SK-N-SH (cell line): ENCODE results near the gene C9orf50. TPM values are rescaled to one million over a fixed set of nuclear protein-coding genes. Genes with fewer than 3 reads are reported as not detected.
A peak's percentile ranks its signal among the peaks of the same experiment; 100 is the strongest.

Source experiments
- CTCF ChIA-PET: fragments of 300-600, 350-600 bp; formaldehyde crosslinking; extraction: SDS; loops from one replicate; lab custom pipeline; 2021; lab: Yijun Ruan, JAX
- POLR2A ChIA-PET: fragments of 350-600 bp; sonication (Branson Sonifier 250); formaldehyde crosslinking; extraction: SDS; loops from one replicate; lab custom pipeline; 2020; ENCODE audit warnings: antibody characterized with exemption, inconsistent platforms; lab: Yijun Ruan, JAX
- DNase-seq: peaks from one replicate; pipeline ENCODE4 v3.0.0; 2012
- H2AFZ ChIP-seq: fragments of 200-600 bp; sonication (generic); 2 replicates; pipeline ENCODE4 v1.8.1; 2016; ENCODE audit warnings: antibody characterized with exemption, mild to moderate bottlenecking, low read depth
- H3F3A ChIP-seq: fragments of 200-600 bp; sonication (generic); replicated peaks from 2 replicates; pipeline ENCODE3; 2016; ENCODE audit warnings: antibody characterized with exemption, mild to moderate bottlenecking; ENCODE audit not compliant: insufficient read depth
- H3K27ac ChIP-seq, 2 experiments: fragments of 200-500 bp in 1 of 2; fragments of 200-600 bp in 1 of 2; sonication (Bioruptor generic) in 1 of 2; sonication (generic), shearing (Covaris generic) in 1 of 2; 2 replicates each; pipeline versions ENCODE4 v1.5.1 to v1.6.1; 2014 to 2016; ENCODE audit warnings: low read depth in 2 of 2, inconsistent platforms in 1 of 2, low read length in 1 of 2, mild to moderate bottlenecking in 1 of 2, mixed read lengths in 1 of 2
- H3K27me3 ChIP-seq: fragments of 200-600 bp; sonication (generic), shearing (Covaris generic); 2 replicates; pipeline ENCODE4 v1.6.1; 2016; ENCODE audit warnings: mixed run types; ENCODE audit not compliant: insufficient read depth
- H3K36me3 ChIP-seq, 2 experiments: fragments of 200-500 bp in 1 of 2; fragments of 200-600 bp in 1 of 2; sonication (Bioruptor generic) in 1 of 2; sonication (generic) in 1 of 2; replicated peaks in 1 of 2; 2 replicates each; pipeline versions ENCODE3 to v1.5.1; 2014 to 2016; ENCODE audit warnings: low read length in 1 of 2, mild to moderate bottlenecking in 1 of 2; ENCODE audit not compliant: insufficient read depth in 2 of 2, control insufficient read depth in 1 of 2
- H3K4me1 ChIP-seq, 2 experiments: fragments of 200-500 bp in 1 of 2; fragments of 200-600 bp in 1 of 2; sonication (Bioruptor generic) in 1 of 2; sonication (generic), shearing (Covaris generic) in 1 of 2; 2 replicates each; pipeline versions ENCODE4 v1.5.1 to v1.6.1; 2014 to 2016; ENCODE audit warnings: low read depth in 1 of 2, low read length in 1 of 2, mixed run types in 1 of 2; ENCODE audit not compliant: insufficient read depth in 2 of 2, control insufficient read depth in 1 of 2
- H3K4me2 ChIP-seq: fragments of 200-600 bp; sonication (generic), shearing (Covaris generic); 2 replicates; pipeline ENCODE4 v1.6.1; 2017; ENCODE audit warnings: mixed run types
- H3K4me3 ChIP-seq, 2 experiments: fragments of 200-500 bp in 1 of 2; fragments of 200-600 bp in 1 of 2; sonication (Bioruptor generic) in 1 of 2; sonication (generic), shearing (Covaris generic) in 1 of 2; 2 replicates each; pipeline versions ENCODE4 v1.5.1 to v1.8.1; 2014 to 2016; ENCODE audit warnings: low read depth in 2 of 2, inconsistent platforms in 1 of 2, low read length in 1 of 2, mild to moderate bottlenecking in 1 of 2, mixed read lengths in 1 of 2, moderate library complexity in 1 of 2
- H3K79me2 ChIP-seq: fragments of 200-600 bp; sonication (generic); 2 replicates; pipeline ENCODE4 v1.8.1; 2017; ENCODE audit warnings: mild to moderate bottlenecking; ENCODE audit not compliant: insufficient read depth
- H3K9ac ChIP-seq: fragments of 200-600 bp; sonication (generic); 2 replicates; pipeline ENCODE4 v1.6.1; 2017; ENCODE audit warnings: mixed run types
- H3K9me2 ChIP-seq: fragments of 200-600 bp; sonication (generic); 2 replicates; pipeline ENCODE4 v1.6.1; 2017; ENCODE audit warnings: mixed run types
- H3K9me3 ChIP-seq: fragments of 200-600 bp; sonication (generic); 2 replicates; pipeline ENCODE4 v1.6.1; 2017; ENCODE audit warnings: mixed run types, mild to moderate bottlenecking, moderate library complexity
- H4K20me1 ChIP-seq: fragments of 200-600 bp; sonication (generic); 2 replicates; pipeline ENCODE4 v1.6.1; 2017; ENCODE audit warnings: mild to moderate bottlenecking, mixed run types; ENCODE audit not compliant: insufficient read depth
- EZH2phosphoT487 ChIP-seq: fragments of 200-600 bp; sonication (generic); IDR thresholded peaks from 2 replicates; pipeline ENCODE4 v1.6.1; 2017; ENCODE audit warnings: low read depth, mixed run types, mild to moderate bottlenecking, antibody characterized with exemption, moderate library complexity, borderline replicate concordance
- FOXJ3 ChIP-seq: sonication (generic); formaldehyde crosslinking; IDR thresholded peaks from 2 replicates; pipeline ENCODE4 v1.5.1; 2020; ENCODE audit warnings: mild to moderate bottlenecking, missing genetic modification reagents
- GATA2 ChIP-seq: sonication (generic); formaldehyde crosslinking; IDR thresholded peaks from 2 replicates; pipeline ENCODE4 v1.5.0; 2020; ENCODE audit warnings: mild to moderate bottlenecking, missing genetic modification reagents
- MXI1 ChIP-seq: IDR thresholded peaks from 2 replicates; pipeline ENCODE4 v1.6.1; 2012; ENCODE audit warnings: mild to moderate bottlenecking, low read depth, low read length, improper control_type of control experiment
- POLR2AphosphoS5 ChIP-seq: IDR thresholded peaks from 2 replicates; pipeline ENCODE4 v1.6.1; 2012; ENCODE audit warnings: low read depth, low read length
- RAD21 ChIP-seq: IDR thresholded peaks from 2 replicates; pipeline ENCODE4 v1.6.1; 2012; ENCODE audit warnings: mild to moderate bottlenecking, low read length
- SIN3A ChIP-seq: IDR thresholded peaks from 2 replicates; pipeline ENCODE4 v1.6.1; 2012; ENCODE audit warnings: low read depth, mild to moderate bottlenecking, low read length, moderate library complexity, borderline replicate concordance
- TAF1 ChIP-seq: IDR thresholded peaks from 2 replicates; pipeline ENCODE4 v1.6.1; 2012; ENCODE audit warnings: low read depth, mild to moderate bottlenecking, low read length, moderate library complexity, borderline replicate concordance
- WGBS: methylation state at CpG from one replicate; pipeline ENCODE4 v1.1.6; 2017; ENCODE audit warnings: low lambda C conversion rate; 5-methylcytosine and 5-hydroxymethylcytosine counted together
- polyA plus RNA-seq, 3 experiments: library from polyadenylated mRNA; depleted of rRNA; stranded (reverse); fragments of >200 nt; gene quantifications; 2 replicates each; pipeline ENCODE4 v1.2.3, GENCODE V29; 2012

The C9orf50 gene
- 0.24 and 0.30 TPM in 2 replicates for polyA plus RNA-seq (2012; rRNA removed)
- polyA plus RNA-seq (2012; cell fraction: cytosol; rRNA removed) = 0.17 and 0.34 TPM in 2 replicates
- 1.0 and 1.2 TPM in 2 replicates for polyA plus RNA-seq (2012; cell fraction: nucleus; rRNA removed)

DNA sequence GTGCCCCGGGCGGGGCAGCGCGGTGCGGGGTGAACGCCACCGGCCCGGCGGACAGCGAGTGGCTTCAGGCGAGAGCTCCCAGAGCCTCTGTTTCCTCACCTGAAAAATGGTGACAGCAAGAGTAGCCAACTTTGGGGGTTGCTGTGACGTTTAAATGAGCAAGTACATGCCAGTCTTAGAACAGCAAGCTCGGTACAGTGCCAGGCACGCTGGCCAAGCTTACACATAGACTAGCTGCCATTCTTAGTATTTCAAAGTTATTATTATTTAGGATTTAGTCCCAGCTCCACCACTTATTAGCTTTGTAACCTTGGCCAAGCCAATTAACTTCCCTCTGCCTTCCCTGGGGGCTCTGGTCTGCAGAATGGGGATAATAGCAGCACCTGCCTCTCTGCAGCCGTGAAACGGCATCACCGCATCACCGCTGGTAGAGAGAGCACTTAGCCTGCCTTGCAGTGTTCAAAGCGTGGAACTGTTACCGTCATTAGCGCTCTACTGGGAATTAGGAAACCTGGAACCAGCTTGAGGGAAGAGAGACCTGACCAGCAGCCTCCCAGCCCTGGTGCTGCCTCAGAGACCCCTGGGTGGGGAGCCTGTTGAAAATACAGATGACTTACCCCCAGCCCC, at the start of gene C9orf50:
Gene C9orf50 (minus strand): TSS at position 433 of the 627 bp plus-strand sequence. CDS start 527 bp downstream, outside the sequence.
- Histone ChIP-seq H3F3A (peaks cover 6% of the 10 kb centered on the region), H4K20me1 (no peaks in the 10 kb centered on the region), H3K27ac (peak within 1 kb of the TSS in 1 of 2 experiments; percentile 60; a peak in 1 of 4 replicates), H3K9ac (peak within 1 kb of the TSS; percentile 61; the same call in 1 of the 2 replicates), H3K9me3 (no peaks in the 10 kb centered on the region), H3K9me2 (no peaks in the 10 kb centered on the region), H3K27me3 (no peaks in the 10 kb centered on the region), H3K4me2 (peak within 1 kb of the TSS; percentile 91), H3K4me1 (peaks cover 0 to 12% of the 10 kb centered on the region in 2 experiments; a peak in 1 of 4 replicates), H3K36me3 (no peaks in the 10 kb centered on the region), H2AFZ (peak within 1 kb of the TSS; percentile 75; the same call in 1 of the 2 replicates), H3K79me2 (peaks cover 3% of the 10 kb centered on the region; the same call in 1 of the 2 replicates), H3K4me3 (peak within 1 kb of the TSS; percentile 53 to 57)
- no peak for DNase-seq
- TF ChIP-seq EZH2phosphoT487 = no peak
- no peak for TF ChIP-seq RAD21
- no peak for TF ChIP-seq FOXJ3
- no peak for TF ChIP-seq TAF1
- POLR2A ChIA-PET = interaction anchor here (0.8 to 1.8 kb wide), 4 partner anchors 10 to 442 kb away, joined by 3 to 6 read pairs (median 4); partner anchors contain the start of gene IER5L
- CTCF ChIA-PET = interaction anchor here (0.9 to 12.8 kb wide), 23 partner anchors 8 to 499 kb away, joined by 3 to 212 read pairs (median 4); partner anchors contain the start of gene ASB6
- WGBS = 53% methylated on average over 18 of the region's 21 CpGs

- no peaks in the 10 kb centered on the region for H3K36me3 ChIP-seq
- H3K79me2 ChIP-seq = no peaks in the 10 kb centered on the region
- no peak overlapping the region for H2AFZ ChIP-seq
- H3K9me2 ChIP-seq = no peaks in the 10 kb centered on the region
- CTCF ChIA-PET = no interaction called here
- H3K4me2 ChIP-seq = no peak overlapping the region
- peaks cover 3% of the 10 kb centered on the region for H3F3A ChIP-seq
- POLR2A ChIA-PET = no interaction called here
- H3K27ac ChIP-seq = no peak overlapping the region
- WGBS = 90% methylated on average over 13 of the region's 13 CpGs
- H3K9me3 ChIP-seq = no peaks in the 10 kb centered on the region
- H4K20me1 ChIP-seq = no peaks in the 10 kb centered on the region
- no peak overlapping the region for H3K9ac ChIP-seq
- H3K4me1 ChIP-seq = peaks cover 0 to 27% of the 10 kb centered on the region in 2 experiments; a peak in 1 of 4 replicates
- DNase-seq = no peak
- no peak overlapping the region for H3K4me3 ChIP-seq
- no peaks in the 10 kb centered on the region for H3K27me3 ChIP-seq
- TF ChIP-seq TAF1 (no peak), MXI1 (no peak)
Observed at GRCh38 chr9:129669946-129670345, 49.0 kb upstream of the C9orf50 start.

- peaks cover 0 to 23% of the 10 kb centered on the region in 2 experiments; a peak in 1 of 4 replicates for H3K4me1 ChIP-seq
- H3K36me3 ChIP-seq = no peaks in the 10 kb centered on the region
- H4K20me1 ChIP-seq = no peaks in the 10 kb centered on the region
- no peak overlapping the region for H3K9ac ChIP-seq
- H3K9me3 ChIP-seq = no peaks in the 10 kb centered on the region
- no peak overlapping the region for H3K4me3 ChIP-seq
- H3K79me2 ChIP-seq = no peaks in the 10 kb centered on the region
- TF ChIP-seq GATA2 = no peak
- TF ChIP-seq SIN3A = no peak
- TF ChIP-seq POLR2AphosphoS5 = no peak
- peaks cover 3% of the 10 kb centered on the region for H3F3A ChIP-seq
- H3K9me2 ChIP-seq = no peaks in the 10 kb centered on the region
- no peak overlapping the region for H2AFZ ChIP-seq
- no peak overlapping the region for H3K4me2 ChIP-seq
- POLR2A ChIA-PET = no interaction called here
- 84% methylated on average over 17 of the region's 17 CpGs for WGBS
- H3K27me3 ChIP-seq = no peaks in the 10 kb centered on the region
- no peak for DNase-seq
- CTCF ChIA-PET = no interaction called here
- H3K27ac ChIP-seq = no peak overlapping the region
Observed at GRCh38 chr9:129669141-129669718, 48.3 kb upstream of the C9orf50 start.
